ENCODE results near the gene UBE4A.
A peak's percentile ranks its signal among the peaks of the same experiment; 100 is the strongest.

UBE4A gene

GRCh38 chr11:118436639-118437207, 77.3 kb downstream of the UBE4A start:
- Histone ChIP-seq H3K27ac (ENCODE audit: low read depth, low read length) (peak overlapping the region; percentile 75), H3K4me1 (ENCODE audit: control insufficient read depth, insufficient read depth, low read length) (peaks cover 7% of the 10 kb centered on the region), H3K9ac (ENCODE audit: low read length) (peak overlapping the region; percentile 82), H3K4me3 (ENCODE audit: low read length) (peak overlapping the region; percentile 81), H3K27me3 (ENCODE audit: control insufficient read depth, insufficient read depth, low read length) (no peaks in the 10 kb centered on the region), H3K36me3 (ENCODE audit: control insufficient read depth, insufficient read depth, low read length) (no peaks in the 10 kb centered on the region)

GRCh38 chr11:118437208-118438125, 78.1 kb downstream of the UBE4A start:
- Histone ChIP-seq H3K9ac (ENCODE audit: low read length) (peak overlapping the region; percentile 82), H3K4me3 (ENCODE audit: low read length) (peak overlapping the region; percentile 81), H3K36me3 (ENCODE audit: control insufficient read depth, insufficient read depth, low read length) (no peaks in the 10 kb centered on the region), H3K4me1 (ENCODE audit: control insufficient read depth, insufficient read depth, low read length) (peaks cover 7% of the 10 kb centered on the region), H3K27ac (ENCODE audit: low read depth, low read length) (peak overlapping the region; percentile 75), H3K27me3 (ENCODE audit: control insufficient read depth, insufficient read depth, low read length) (no peaks in the 10 kb centered on the region)

GRCh38 chr11:118438314-118438931, 79.0 kb downstream of the UBE4A start:
- Histone ChIP-seq H3K36me3 (ENCODE audit: control insufficient read depth, insufficient read depth, low read length) (no peaks in the 10 kb centered on the region), H3K27me3 (ENCODE audit: control insufficient read depth, insufficient read depth, low read length) (no peaks in the 10 kb centered on the region), H3K4me3 (ENCODE audit: low read length) (peak overlapping the region; percentile 81), H3K4me1 (ENCODE audit: control insufficient read depth, insufficient read depth, low read length) (peaks cover 7% of the 10 kb centered on the region), H3K9ac (ENCODE audit: low read length) (no peak overlapping the region), H3K27ac (ENCODE audit: low read depth, low read length) (peak overlapping the region; percentile 34)

- H3K4me1 ChIP-seq (ENCODE audit: control insufficient read depth, insufficient read depth, low read length) = peaks cover 7% of the 10 kb centered on the region
- no peak overlapping the region for H3K9ac ChIP-seq (ENCODE audit: low read length)
- H3K4me3 ChIP-seq (ENCODE audit: low read length) = no peak overlapping the region
- H3K36me3 ChIP-seq (ENCODE audit: control insufficient read depth, insufficient read depth, low read length) = no peaks in the 10 kb centered on the region
- H3K27me3 ChIP-seq (ENCODE audit: control insufficient read depth, insufficient read depth, low read length) = no peaks in the 10 kb centered on the region
- no peak overlapping the region for H3K27ac ChIP-seq (ENCODE audit: low read depth, low read length)
These were observed 80.2 kb downstream of the UBE4A start for GRCh38 chr11:118439646-118440045.

- H3K27ac ChIP-seq (ENCODE audit: low read depth, low read length) = no peak overlapping the region
- H3K9ac ChIP-seq (ENCODE audit: low read length) = no peak overlapping the region
- peaks cover 7% of the 10 kb centered on the region for H3K4me1 ChIP-seq (ENCODE audit: control insufficient read depth, insufficient read depth, low read length)
- H3K36me3 ChIP-seq (ENCODE audit: control insufficient read depth, insufficient read depth, low read length) = no peaks in the 10 kb centered on the region
- H3K4me3 ChIP-seq (ENCODE audit: low read length) = no peak overlapping the region
- H3K27me3 ChIP-seq (ENCODE audit: control insufficient read depth, insufficient read depth, low read length) = no peaks in the 10 kb centered on the region
These were observed 82.4 kb downstream of the UBE4A start for GRCh38 chr11:118441770-118442275.

GRCh38 chr11:118442301-118442700, 82.9 kb downstream of the UBE4A start:
- Histone ChIP-seq H3K36me3 (ENCODE audit: control insufficient read depth, insufficient read depth, low read length) (no peaks in the 10 kb centered on the region), H3K27me3 (ENCODE audit: control insufficient read depth, insufficient read depth, low read length) (no peaks in the 10 kb centered on the region), H3K4me1 (ENCODE audit: control insufficient read depth, insufficient read depth, low read length) (peaks cover 7% of the 10 kb centered on the region), H3K27ac (ENCODE audit: low read depth, low read length) (no peak overlapping the region), H3K4me3 (ENCODE audit: low read length) (no peak overlapping the region), H3K9ac (ENCODE audit: low read length) (no peak overlapping the region)

GRCh38 chr11:118442908-118443589, 83.6 kb downstream of the UBE4A start:
- Histone ChIP-seq H3K27me3 (ENCODE audit: control insufficient read depth, insufficient read depth, low read length) (no peaks in the 10 kb centered on the region), H3K4me3 (ENCODE audit: low read length) (no peak overlapping the region), H3K4me1 (ENCODE audit: control insufficient read depth, insufficient read depth, low read length) (peaks cover 7% of the 10 kb centered on the region), H3K9ac (ENCODE audit: low read length) (no peak overlapping the region), H3K36me3 (ENCODE audit: control insufficient read depth, insufficient read depth, low read length) (no peaks in the 10 kb centered on the region), H3K27ac (ENCODE audit: low read depth, low read length) (no peak overlapping the region)

GRCh38 chr11:118443590-118444218, 84.3 kb downstream of the UBE4A start:
- no peak overlapping the region for H3K9ac ChIP-seq (ENCODE audit: low read length)
- H3K27ac ChIP-seq (ENCODE audit: low read depth, low read length) = no peak overlapping the region
- H3K4me3 ChIP-seq (ENCODE audit: low read length) = no peak overlapping the region
- H3K4me1 ChIP-seq (ENCODE audit: control insufficient read depth, insufficient read depth, low read length) = peaks cover 7% of the 10 kb centered on the region
- no peaks in the 10 kb centered on the region for H3K36me3 ChIP-seq (ENCODE audit: control insufficient read depth, insufficient read depth, low read length)
- no peaks in the 10 kb centered on the region for H3K27me3 ChIP-seq (ENCODE audit: control insufficient read depth, insufficient read depth, low read length)

GRCh38 chr11:118447423-118447822, 88.0 kb downstream of the UBE4A start:
- H3K27me3 ChIP-seq (ENCODE audit: control insufficient read depth, insufficient read depth, low read length) = no peaks in the 10 kb centered on the region
- no peaks in the 10 kb centered on the region for H3K4me1 ChIP-seq (ENCODE audit: control insufficient read depth, insufficient read depth, low read length)
- H3K4me3 ChIP-seq (ENCODE audit: low read length) = no peak overlapping the region
- no peaks in the 10 kb centered on the region for H3K36me3 ChIP-seq (ENCODE audit: control insufficient read depth, insufficient read depth, low read length)
- no peak overlapping the region for H3K9ac ChIP-seq (ENCODE audit: low read length)
- no peak overlapping the region for H3K27ac ChIP-seq (ENCODE audit: low read depth, low read length)

- H3K4me1 ChIP-seq (ENCODE audit: control insufficient read depth, insufficient read depth, low read length) = no peaks in the 10 kb centered on the region
- no peak overlapping the region for H3K27ac ChIP-seq (ENCODE audit: low read depth, low read length)
- H3K4me3 ChIP-seq (ENCODE audit: low read length) = no peak overlapping the region
- H3K9ac ChIP-seq (ENCODE audit: low read length) = no peak overlapping the region
- no peaks in the 10 kb centered on the region for H3K36me3 ChIP-seq (ENCODE audit: control insufficient read depth, insufficient read depth, low read length)
- H3K27me3 ChIP-seq (ENCODE audit: control insufficient read depth, insufficient read depth, low read length) = no peaks in the 10 kb centered on the region
These were observed 88.9 kb downstream of the UBE4A start for GRCh38 chr11:118448294-118448693.

Measured in rectal smooth muscle tissue (tissue), 1 donor.